HG02623 (cell line): ENCODE measurements around the gene HK3.
"Not testable (repeated sequence)": the region's sequence is repeated elsewhere in the genome, so short reads cannot be mapped to it uniquely, and the experiment has no call there.

Source experiments
- ATAC-seq: cut with Tn5 transposase; IDR thresholded peaks from one replicate; pipeline ENCODE4 v1.9.1; 2021; ENCODE audit warnings: moderate library complexity; ENCODE audit not compliant: unreplicated experiment

The HK3 gene

DNA sequence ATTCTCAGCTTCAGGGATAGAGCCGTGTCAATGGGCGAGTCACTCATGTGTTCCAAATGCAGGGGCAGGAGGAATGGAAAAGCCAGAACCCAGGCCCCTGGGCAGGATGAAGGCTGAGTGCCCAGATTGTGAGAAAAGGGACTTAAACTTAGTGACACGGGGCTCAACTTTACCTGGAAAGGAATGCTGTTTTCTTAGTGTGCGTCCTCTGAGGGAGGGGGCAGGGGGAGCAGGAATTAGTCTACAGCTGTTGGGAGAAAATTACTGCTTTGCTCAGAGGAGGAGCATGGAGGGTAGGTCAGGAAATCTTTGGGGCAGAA lies 14.6 kb downstream of the HK3 start:
- no peak for ATAC-seq

DNA sequence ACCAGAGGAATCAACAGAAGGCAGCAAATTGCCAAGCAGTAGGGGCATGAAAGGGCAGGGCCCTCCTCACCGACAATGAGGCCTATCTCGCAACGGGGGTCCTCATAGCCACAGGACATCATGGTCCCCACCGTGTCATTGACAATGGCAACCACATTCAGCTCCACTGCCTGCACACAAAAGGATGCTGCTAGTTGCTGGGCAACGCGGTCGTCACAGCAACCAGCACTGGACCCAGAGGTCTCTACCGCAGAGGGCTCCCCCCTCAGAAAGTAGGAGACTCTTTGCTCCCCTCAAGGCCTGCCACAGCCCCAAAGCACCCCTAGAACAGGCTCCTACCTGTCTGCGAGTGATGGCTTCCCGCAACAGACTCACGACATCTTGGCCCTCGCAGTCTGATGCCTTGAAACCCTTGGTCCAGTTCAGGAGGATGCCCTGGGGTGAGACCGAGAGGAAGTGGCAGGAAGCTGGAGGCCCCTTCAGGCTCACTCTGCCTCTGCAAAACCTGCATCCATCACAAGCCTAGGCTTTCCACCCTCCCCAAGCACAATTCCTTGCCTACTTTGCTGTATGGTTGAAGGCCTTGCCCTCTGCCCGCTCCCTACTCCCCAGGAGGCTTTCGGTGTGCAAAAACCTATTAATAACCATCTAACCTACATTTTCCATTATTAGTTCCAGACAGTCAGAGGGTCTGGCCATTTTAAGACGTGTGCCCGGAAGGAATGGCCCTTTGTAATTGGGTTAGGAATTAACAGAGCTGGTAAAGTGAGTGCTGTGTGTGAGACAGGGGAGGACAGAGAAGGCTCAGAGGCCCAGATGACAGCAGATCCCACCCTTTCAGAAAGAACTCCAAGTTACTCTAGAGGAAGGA lies 15.2 kb downstream of the HK3 start:
- ATAC-seq = no peak

DNA sequence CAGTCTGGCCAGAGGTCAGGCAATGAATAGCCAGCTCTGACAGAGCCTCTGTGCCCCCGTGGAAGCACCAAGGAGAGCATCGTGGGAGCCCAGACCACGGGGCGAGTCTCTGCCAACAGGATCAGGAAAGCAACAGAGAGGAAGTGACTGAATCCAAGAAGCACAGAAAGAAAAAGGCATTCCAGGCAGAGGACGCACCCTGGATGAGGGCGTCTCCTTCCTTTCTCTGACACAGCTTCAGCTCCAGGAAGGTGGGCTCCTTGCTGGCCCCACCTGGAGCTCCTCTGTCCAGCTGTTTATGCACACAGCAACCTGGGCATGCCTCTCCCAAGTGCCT lies 16.6 kb downstream of the HK3 start:
- ATAC-seq = no peak

DNA sequence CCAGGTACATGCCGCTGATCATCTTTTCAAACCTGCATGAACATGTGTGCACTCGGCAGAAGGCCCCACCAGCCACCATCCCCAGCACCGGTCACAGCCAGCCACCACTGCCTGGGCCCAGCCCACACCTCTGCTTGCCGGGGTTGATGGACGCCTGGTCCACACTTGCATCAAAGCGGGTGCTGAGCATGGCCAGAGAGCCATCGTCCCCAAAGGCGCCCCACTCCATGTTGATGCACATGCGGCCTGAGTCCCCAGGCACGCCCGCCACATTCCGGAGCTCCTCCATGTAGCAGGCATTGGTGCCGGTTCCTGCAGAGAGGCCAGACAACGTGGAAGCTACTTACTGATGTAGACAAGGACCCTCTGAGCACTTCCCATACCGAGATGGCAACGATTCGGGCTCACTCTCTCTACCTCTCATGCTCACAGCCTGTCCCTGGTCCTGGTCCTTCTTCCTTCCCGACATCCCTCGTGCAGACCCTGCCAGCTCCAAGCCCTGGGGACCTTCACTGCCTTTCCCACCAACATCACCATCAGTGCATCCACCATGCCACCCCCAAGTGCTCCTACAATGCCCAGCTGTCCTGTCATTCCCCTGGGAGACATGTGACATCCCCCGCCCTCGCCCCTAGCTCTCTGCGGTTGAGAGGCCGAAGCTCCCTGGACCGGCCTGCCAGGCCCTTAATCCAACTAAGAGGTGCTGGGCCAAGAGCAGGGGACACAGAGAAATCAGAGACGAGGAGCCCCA lies 17.2 kb downstream of the HK3 start:
- ATAC-seq = no peak

DNA sequence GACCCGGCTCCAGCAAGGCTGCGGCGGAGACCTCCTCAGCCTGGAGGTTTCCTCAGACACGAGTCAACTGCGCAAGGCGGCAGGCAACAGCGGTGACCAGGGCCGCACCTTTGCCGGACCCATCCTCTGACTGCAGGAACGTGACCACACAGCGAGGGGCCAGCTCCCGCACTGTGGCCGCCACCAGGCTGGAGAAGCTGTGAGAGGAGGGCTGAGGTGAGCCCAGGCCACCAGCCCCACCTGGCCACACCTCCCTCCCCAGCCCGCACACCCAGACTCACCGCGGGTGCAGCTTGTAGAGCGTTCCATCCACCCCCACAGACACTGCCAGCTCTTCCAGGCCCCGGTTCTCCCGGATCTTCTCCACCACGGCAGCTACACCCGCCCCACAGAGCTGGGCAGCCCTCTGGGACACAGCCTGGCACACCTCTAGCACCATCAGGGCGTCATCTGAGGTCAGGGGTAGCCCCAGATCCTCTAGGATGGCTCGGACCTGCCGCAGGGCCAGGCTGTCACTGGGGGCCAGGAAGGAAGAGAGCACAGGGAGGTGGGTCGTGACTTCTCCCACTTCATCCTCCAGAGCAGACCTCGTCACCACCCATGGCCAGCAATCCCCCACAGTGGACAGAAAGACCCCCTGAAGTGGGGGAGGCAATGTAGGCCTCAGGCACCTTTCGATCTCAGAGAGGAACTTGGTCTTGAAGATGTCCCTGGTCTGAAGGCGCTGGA lies 18.0 kb downstream of the HK3 start:
- ATAC-seq = no peak

DNA sequence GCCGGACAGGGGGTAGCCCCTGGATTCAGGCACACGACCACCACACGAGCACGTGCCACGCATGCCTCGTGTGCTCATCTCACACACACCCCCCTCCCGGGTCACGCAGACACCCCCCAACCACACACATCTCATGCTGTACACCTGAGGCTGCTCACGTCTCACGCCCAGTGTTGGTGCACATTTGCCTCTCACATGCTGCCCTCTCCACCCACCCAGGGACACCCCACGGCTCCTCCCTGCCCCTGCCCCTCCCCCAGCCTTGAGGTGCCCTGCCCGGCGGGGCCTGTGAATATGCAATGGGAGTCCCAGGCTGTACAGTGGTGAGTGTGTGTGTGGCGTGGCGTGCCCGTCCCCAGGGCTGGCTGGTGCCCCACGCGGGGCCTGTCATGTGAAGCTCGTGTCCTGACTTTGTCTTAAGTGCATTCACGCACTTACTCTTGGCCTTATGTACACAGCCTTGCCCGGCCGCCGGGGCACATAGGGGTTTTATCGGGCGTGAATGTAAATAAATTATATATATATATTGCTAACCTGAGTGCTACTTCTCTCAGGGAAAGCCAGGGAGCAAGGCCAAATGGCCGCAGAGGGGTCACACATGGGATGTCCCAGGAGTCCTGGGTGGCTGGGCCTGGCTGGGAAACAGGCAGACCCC lies 18.7 kb downstream of the HK3 start:
- ATAC-seq = no peak

DNA sequence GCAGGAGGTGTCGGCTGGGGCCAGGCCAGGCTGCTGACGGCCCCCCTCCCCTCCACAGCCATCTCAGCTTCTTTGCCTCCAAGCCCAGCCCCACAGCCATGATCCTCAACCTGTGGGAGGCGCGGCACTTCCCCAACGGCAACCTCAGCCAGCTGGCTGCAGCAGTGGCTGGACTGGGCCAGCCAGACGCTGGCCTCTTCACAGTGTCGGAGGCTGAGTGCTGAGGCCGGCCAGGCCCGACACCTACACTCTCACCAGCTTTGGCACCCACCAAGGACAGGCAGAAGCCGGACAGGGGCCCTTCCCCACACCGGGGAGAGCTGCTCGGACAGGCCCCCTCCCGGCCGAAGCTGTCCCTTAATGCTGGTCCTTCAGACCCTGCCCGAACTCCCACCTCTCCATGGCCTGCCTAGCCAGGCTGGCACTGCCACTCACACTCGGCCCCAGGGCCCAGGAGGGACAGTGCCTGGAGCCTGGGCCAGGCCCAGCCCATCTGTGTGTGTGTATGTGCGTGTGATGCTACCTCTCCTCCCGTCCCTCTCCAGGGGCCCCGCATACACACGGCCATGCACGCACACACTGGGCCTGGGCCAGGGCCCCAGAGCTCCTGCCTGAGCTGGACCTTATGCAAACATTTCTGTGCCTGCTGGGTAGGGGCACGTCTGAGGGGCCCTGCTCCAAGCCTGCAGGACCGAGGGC lies 19.3 kb downstream of the HK3 start:
- ATAC-seq = no peak

DNA sequence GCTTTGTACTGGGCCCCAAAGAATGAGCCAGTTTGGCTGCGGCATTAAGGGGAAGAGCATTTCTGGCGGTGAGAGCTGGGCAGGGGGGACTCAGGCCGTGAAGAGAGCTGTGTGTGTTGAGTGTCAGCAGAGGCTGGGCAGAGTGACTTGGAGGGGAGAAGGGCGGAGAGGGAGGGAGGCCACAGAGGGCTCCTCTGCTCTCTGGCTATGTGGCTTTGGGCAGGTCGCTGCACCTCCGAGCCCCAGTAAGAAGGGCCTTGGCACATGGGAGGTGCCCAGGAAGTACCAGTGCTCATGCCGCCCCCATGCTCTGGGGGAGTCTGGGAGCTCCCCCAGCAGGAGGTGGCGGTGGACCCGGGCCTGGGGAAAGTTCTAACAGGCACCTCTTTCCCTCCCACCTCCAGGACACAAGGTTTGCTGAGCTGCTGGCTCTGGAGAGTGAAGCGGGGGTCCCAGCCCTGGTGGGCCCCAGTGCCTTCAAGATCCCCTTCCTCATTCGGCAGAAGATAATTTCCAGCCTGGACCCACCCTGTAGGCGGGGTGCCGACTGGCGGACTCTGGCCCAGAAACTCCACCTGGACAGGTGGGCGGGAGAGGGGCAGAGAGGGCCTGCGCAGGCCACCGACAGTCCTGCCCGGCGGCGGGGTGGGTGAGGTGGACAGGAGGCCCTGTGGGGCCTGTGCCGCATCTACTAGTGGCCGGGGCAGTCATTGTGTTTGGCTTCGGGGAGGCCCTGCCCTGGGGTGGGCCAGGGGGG lies 20.1 kb downstream of the HK3 start:
- no peak for ATAC-seq

DNA sequence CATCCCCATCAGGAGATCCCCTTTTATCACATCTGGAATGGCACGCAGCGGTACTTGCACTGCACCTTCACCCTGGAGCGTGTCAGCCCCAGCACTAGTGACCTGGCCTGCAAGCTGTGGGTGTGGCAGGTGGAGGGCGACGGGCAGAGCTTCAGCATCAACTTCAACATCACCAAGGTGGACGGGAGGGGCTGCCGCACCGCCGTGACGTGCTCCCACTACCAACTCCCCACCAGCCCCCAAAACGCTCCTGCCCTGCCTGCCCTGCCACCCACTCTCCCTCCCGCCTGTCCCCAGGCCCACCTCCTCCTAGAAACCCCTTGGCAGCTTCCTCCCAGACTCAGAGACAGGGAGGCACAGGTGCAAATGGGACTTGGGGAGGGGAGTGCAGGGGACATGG lies 20.7 kb downstream of the HK3 start:
- ATAC-seq = no peak

DNA sequence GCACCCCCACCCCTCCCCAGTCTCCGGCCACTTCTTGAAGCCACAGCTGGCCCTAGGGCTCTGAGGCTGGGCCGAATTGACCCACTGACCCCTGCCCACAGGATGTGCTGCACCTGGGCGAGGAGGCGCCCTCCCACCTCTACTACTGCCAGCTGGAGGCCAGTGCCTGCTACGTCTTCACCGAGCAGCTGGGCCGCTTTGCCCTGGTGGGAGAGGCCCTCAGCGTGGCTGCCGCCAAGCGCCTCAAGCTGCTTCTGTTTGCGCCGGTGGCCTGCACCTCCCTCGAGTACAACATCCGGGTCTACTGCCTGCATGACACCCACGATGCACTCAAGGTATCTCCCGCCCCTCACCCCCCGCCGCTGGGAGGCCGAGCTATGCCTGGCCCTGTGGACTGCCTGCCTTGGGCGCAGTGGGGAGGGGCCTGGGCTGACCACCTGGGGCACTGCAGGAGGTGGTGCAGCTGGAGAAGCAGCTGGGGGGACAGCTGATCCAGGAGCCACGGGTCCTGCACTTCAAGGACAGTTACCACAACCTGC lies 21.3 kb downstream of the HK3 start:
- no peak for ATAC-seq

DNA sequence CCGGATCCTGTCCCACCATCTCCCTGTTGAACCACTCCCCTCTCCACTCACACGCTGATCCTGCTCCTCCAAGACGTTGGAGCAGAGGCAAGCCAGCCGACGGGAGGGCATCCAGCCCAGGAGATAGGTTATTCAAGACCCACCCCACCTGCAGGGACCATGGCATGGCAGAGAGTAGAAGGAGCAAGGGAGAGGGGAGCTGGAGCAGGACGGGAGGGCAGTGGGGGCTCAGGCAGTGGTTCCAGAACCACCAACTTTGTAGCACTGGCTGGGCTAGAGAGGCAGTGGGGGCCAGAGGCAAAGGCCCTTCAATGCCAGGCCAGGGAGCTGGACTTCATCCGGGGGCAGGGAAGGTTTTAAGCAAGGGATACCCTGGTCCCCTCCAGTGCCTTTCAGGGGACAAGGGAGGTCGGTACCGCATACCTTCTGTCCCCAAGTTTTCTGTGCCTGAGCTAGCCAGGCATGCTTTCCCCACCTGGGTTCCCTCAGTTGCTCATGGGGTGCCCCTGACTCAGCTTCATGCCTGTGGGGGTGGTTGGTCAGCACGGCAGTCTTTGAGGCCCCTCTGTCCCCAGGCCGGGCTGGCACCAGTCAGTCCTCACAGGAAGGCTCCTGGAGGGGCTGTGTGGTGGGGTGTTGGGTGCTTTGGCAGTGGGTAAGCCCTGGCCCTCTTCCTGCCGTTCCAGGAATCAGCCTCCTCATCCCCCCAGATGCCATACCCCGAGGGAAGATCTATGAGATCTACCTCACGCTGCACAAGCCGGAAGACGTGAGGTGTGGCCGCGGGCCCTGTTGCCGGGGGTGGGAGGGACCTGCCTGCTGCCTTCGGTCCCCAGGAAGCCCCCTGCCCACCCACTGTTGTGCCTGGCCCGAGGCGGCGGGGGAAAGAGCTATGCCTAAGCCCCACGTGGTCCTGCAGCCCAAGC lies 22.4 kb downstream of the HK3 start:
- no peak for ATAC-seq

DNA sequence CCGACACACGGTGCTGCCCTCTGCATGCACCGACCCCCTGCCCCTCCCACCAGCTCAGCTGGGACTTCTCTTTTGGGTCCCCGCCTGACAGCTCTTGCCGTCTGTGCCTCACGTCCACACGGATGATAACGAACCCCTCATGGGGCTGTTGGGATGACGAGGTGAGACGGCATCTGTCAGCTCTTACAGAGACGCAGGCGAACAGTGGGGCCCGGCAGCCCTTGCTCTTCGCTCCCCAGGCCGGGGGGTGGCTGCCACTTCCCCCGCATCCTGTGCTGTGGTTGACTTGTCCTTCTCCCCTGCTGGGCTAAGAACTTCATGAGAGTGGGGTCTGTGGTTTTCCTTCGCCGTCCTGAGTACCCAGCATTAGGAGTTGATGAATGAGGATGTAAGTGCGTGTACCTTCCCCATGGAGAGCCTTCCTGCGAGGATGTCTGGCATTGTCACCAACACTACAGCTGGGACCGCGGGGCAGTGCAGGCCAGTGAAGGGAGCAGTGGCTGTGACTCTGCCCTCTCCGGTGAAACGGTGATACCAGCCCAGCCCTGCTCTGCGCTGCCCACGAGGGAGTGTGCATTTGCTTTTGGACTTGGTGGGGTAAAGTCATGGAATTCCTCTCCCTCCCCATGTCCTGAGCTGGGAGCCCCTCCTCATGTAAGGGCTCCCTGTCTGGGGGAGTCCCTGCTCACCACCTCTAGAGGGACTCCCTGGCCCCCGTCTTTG lies 23.2 kb downstream of the HK3 start:
- ATAC-seq = no peak

DNA sequence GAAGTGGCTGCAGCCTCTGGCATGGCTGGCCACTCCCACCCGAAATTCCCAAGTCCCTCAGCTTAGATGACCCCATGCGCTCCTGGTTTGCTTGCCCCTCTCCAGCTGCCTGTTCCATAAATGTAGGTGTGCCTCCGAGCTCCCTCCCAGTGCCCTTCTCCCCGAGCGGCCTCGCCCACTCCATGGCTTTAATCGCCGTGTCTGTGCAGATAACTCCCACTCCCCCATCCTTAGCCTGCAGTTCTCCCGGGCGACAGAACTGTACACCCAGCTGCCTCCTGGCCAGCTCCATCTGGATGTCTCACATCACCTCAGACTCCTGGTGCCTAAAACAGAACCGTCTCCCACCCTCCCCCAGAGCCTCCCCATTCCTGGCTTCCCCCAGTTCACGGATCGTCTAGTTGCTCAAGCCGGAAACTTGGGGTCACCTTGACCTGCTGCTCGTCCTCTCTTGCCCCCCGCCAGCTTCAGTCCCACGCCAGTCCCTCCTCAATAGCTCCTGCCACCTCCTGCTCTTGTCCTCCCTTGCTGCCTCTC lies 24.1 kb downstream of the HK3 start:
- no peak for ATAC-seq

DNA sequence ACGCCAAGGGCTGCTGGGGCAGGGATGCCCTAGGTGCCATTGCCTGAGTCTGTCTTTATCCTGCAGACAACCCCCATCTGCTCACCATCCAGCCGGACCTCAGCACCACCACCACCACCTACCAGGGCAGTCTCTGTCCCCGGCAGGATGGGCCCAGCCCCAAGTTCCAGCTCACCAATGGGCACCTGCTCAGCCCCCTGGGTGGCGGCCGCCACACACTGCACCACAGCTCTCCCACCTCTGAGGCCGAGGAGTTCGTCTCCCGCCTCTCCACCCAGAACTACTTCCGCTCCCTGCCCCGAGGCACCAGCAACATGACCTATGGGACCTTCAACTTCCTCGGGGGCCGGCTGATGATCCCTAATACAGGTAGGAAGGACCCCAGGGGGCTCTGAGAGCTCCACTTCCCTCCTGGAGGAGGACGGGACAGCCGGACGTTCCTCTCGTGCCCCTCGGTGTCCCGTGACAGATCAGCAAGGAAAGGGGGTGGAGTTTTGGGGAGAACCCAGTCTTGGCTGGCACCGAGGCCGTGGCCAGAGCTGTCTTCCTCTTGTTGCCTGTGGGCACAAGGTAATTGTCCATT lies 24.9 kb downstream of the HK3 start:
- ATAC-seq = no peak

DNA sequence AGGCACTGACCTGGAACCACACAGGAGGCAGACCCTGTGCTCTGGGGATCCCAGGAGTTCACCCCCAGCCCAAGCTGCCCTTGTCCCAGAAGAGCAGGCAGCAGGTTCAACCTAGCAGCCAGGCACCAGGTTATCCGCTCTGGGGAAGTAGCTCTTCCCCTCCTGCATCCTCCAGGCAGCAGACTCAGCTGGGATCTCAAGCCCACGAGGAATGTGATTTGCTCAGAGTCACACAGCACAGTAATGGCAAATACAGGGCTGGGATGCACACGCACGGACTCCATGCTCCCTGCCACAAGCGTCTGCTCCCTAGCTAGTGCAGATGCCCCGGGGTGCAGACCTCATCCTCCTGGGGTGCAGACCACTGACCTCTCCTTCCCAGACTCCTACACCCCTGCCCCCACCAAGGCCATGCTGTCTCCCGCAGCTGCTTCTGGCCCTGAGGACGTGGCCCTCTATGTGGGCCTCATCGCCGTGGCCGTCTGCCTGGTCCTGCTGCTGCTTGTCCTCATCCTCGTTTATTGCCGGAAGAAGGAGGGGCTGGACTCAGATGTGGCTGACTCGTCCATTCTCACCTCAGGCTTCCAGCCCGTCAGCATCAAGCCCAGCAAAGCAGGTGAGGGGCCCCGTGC lies 25.5 kb downstream of the HK3 start:
- no peak for ATAC-seq

DNA sequence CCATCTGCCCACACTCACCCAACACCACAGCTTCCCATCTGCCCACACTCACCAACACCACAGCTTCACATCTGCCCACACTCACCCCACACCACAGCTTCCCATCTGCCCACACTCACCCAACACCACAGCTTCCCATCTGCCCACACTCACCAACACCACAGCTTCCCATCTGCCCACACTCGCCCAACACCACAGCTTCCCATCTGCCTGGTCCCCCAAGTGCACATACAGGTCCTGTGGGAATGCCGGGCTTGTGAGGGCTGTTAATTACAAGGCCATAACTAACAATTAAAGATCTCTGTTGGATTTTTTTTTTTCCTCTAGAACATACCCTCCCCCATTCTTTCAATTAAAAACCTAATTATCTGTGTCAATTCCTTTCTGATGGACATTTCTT lies 26.1 kb downstream of the HK3 start:
- not testable (repeated sequence) for ATAC-seq

DNA sequence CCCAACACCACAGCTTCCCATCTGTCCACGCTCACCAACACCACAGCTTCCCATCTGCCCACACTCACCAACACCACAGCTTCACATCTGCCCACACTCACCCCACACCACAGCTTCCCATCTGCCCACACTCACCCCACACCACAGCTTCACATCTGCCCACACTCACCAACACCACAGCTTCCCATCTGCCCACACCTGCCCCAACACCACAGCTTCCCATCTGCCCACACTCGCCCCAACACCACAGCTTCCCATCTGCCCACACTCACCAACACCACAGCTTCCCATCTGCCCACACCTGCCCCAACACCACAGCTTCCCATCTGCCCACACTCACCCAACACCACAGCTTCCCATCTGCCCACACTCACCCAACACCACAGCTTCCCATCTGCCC lies 26.6 kb downstream of the HK3 start:
- ATAC-seq = not testable (repeated sequence)
